ENCODE measurements around the gene PRELID2.

GRCh38 chr5:145834917-145835847 lies at the start of gene PRELID2:
- TF ChIP-seq, protein P1, sequence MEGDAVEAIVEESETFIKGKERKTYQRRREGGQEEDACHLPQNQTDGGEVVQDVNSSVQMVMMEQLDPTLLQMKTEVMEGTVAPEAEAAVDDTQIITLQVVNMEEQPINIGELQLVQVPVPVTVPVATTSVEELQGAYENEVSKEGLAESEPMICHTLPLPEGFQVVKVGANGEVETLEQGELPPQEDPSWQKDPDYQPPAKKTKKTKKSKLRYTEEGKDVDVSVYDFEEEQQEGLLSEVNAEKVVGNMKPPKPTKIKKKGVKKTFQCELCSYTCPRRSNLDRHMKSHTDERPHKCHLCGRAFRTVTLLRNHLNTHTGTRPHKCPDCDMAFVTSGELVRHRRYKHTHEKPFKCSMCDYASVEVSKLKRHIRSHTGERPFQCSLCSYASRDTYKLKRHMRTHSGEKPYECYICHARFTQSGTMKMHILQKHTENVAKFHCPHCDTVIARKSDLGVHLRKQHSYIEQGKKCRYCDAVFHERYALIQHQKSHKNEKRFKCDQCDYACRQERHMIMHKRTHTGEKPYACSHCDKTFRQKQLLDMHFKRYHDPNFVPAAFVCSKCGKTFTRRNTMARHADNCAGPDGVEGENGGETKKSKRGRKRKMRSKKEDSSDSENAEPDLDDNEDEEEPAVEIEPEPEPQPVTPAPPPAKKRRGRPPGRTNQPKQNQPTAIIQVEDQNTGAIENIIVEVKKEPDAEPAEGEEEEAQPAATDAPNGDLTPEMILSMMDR (IDR thresholded peaks at IDR 0.05), result no peak
- peak; percentile 11 to 28 (median 14) for TF ChIP-seq POLR2AphosphoS5 (IDR thresholded peaks at IDR 0.05)

Measured in breast epithelium (tissue), 3 donors.